IMR-90 (cell line): ENCODE data around the gene BCL11B.

ENCODE experiments used
- BHLHE40 ChIP-seq: fragments of 150-350 bp; IDR thresholded peaks from 2 replicates; pipeline ENCODE4 v1.6.1; 2016; ENCODE audit warnings: mild to moderate bottlenecking, low read depth, low read length
- CEBPB ChIP-seq: IDR thresholded peaks from 2 replicates; pipeline ENCODE4 v1.6.1; 2012; ENCODE audit warnings: low read depth, low read length, improper control_type of control experiment
- CTCF ChIP-seq: conservative IDR thresholded peaks from 2 replicates; pipeline ENCODE4 v1.5.1; 2012; ENCODE audit warnings: mild to moderate bottlenecking, low read depth, low read length, improper control_type of control experiment
- FOS ChIP-seq: fragments of 150-350 bp; IDR thresholded peaks from 2 replicates; pipeline ENCODE4 v1.6.1; 2016; ENCODE audit warnings: low read depth, low read length
- MAFK ChIP-seq: IDR thresholded peaks from 2 replicates; pipeline ENCODE4 v1.6.1; 2012; ENCODE audit warnings: low read depth, low read length, improper control_type of control experiment
- MXI1 ChIP-seq: IDR thresholded peaks from 2 replicates; pipeline ENCODE4 v1.6.1; 2012; ENCODE audit warnings: low read depth, mild to moderate bottlenecking, low read length, moderate library complexity, borderline replicate concordance
- NFE2L2 ChIP-seq: fragments of 150-350 bp; IDR thresholded peaks from 2 replicates; pipeline ENCODE4 v1.6.1; 2016; ENCODE audit warnings: low read depth, mild to moderate bottlenecking, low read length
- POLR2A ChIP-seq: IDR thresholded peaks from 2 replicates; pipeline ENCODE4 v1.6.1; 2012; ENCODE audit warnings: mild to moderate bottlenecking, low read depth, low read length
- RAD21 ChIP-seq: IDR thresholded peaks from 2 replicates; pipeline ENCODE4 v1.6.1; 2012; ENCODE audit warnings: low read length, improper control_type of control experiment
- RCOR1 ChIP-seq: IDR thresholded peaks from 2 replicates; pipeline ENCODE4 v1.6.1; 2012; ENCODE audit warnings: mild to moderate bottlenecking, low read length, improper control_type of control experiment; ENCODE audit not compliant: insufficient replicate concordance
- RFX5 ChIP-seq: IDR thresholded peaks from 2 replicates; pipeline ENCODE4 v1.8.0; 2012; ENCODE audit warnings: low read depth, mild to moderate bottlenecking, low read length, moderate library complexity
- SMC3 ChIP-seq: fragments of 150-350 bp; IDR thresholded peaks from 2 replicates; pipeline ENCODE4 v1.6.1; 2016; ENCODE audit warnings: low read depth, mild to moderate bottlenecking, antibody characterized with exemption, low read length, moderate library complexity
- TF ChIP-seq, protein P1 (sequence below): fragments of 150-350 bp; IDR thresholded peaks from 2 replicates; pipeline ENCODE4 v1.6.1; 2017; ENCODE audit warnings: mild to moderate bottlenecking, antibody characterized with exemption, low read length, low read depth

DNA sequence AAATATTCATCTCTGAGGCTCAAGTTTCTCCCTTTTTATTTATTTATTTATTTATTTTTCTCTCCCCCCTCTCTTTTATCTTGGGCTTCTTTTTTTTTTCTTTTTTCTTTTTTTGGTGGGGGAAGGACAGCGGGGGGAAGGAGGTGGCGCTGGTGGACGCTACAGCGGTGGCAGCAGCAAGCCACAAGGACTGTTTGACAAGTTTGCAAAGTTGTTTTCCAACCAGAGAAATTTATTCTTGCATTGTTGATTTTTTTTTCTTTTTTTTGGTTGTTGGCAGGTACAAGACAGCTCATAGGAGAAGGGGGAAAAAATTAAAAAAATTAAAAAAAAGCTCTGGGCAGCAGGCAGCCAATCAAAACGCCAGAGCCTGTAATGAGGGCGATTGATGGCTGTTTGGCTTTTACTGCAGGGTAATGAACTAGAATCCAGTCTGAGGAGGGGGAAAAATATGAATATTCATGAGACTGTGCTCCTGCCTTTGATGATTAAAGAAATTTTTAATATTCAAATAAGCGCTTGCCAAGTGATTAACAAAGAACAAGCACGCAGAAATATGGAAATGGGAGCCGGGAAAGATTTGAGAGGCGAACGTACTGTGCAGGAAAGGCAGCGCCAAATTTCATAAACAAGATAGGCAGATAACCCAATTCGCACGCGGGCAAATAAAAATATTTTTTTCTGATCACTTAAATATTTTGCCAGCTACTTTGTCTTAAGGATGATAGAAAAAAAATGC is 36.2 kb downstream of the BCL11B start:
- TF ChIP-seq FOS (no peak), MXI1 (no peak), CTCF (no peak), BHLHE40 (no peak), NFE2L2 (no peak), SMC3 (no peak), POLR2A (no peak), RFX5 (no peak), MAFK (no peak), RAD21 (no peak), RCOR1 (no peak), CEBPB (no peak)
- TF ChIP-seq, protein P1, sequence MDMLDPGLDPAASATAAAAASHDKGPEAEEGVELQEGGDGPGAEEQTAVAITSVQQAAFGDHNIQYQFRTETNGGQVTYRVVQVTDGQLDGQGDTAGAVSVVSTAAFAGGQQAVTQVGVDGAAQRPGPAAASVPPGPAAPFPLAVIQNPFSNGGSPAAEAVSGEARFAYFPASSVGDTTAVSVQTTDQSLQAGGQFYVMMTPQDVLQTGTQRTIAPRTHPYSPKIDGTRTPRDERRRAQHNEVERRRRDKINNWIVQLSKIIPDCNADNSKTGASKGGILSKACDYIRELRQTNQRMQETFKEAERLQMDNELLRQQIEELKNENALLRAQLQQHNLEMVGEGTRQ, result no peak
